BLaER1 (cell line): ENCODE results near the gene ERVMER34-1.

Experiments used
- H3K27ac ChIP-seq: shearing (Covaris generic); formaldehyde crosslinking; 2 replicates; pipeline ENCODE4 v1.8.1; 2022
- H3K27me3 ChIP-seq: shearing (Covaris generic); formaldehyde crosslinking; 2 replicates; pipeline ENCODE4 v1.8.1; 2022
- H3K36me3 ChIP-seq: shearing (Covaris generic); formaldehyde crosslinking; 2 replicates; pipeline ENCODE4 v1.8.1; 2022
- H3K4me1 ChIP-seq: shearing (Covaris generic); formaldehyde crosslinking; 2 replicates; pipeline ENCODE4 v1.8.1; 2022
- H3K4me2 ChIP-seq: shearing (Covaris generic); formaldehyde crosslinking; 2 replicates; pipeline ENCODE4 v1.8.1; 2022
- H3K4me3 ChIP-seq: shearing (Covaris generic); formaldehyde crosslinking; 2 replicates; pipeline ENCODE4 v1.8.1; 2022
- H3K9ac ChIP-seq: shearing (Covaris generic); formaldehyde crosslinking; 2 replicates; pipeline ENCODE4 v1.8.1; 2022
- H3K9me3 ChIP-seq: shearing (Covaris generic); formaldehyde crosslinking; 2 replicates; pipeline ENCODE4 v1.8.1; 2022
- H4K20me1 ChIP-seq: shearing (Covaris generic); formaldehyde crosslinking; 2 replicates; pipeline ENCODE4 v1.8.1; 2022
- Cebpa-rat ChIP-seq: shearing (Covaris generic); IDR thresholded peaks from 2 replicates; pipeline ENCODE4 v1.8.1; 2022

ERVMER34-1 gene

DNA sequence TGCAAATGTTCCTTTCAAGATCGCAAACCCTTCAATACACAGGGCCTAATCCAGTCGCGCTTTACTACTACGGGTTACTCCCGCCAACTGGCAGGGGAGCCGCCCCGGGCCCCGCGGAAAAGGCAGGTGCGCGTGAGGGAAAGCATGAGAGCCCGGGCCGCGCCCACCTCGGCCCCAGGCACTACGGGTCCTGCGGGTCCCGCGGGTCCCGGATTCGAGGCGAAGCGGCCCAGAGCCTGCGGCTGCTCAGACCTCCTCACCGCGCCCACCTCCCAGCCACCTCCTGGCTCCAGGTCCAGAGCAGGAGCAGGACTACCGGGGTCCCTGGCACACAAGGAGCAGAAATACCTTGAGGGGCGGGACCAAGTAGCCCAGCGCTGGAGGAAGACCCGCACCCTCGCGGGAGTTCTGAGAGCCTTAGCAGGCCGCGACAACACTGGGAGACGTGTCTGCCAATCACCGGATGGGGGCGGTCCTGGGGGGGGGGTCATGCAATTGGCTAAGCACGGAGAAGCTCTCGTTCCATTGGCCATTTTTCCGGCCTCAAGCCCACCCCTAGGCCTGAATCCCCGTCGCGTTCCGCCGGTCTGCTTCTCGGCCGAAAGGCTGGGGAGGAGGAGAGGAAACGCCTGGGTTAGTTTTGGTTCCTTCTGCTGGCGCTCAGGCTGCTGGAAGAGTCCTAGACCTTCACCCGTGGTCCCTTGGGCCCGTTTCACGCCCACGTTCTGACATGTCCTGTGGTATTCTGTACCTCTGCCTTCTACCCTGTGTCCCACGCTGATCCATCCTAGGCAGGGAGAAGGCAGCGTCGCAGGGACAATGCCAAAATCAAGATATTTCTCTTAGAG lies 29.0 kb downstream of the ERVMER34-1 start:
- no peaks in the 10 kb centered on the region for H3K27me3 ChIP-seq

DNA sequence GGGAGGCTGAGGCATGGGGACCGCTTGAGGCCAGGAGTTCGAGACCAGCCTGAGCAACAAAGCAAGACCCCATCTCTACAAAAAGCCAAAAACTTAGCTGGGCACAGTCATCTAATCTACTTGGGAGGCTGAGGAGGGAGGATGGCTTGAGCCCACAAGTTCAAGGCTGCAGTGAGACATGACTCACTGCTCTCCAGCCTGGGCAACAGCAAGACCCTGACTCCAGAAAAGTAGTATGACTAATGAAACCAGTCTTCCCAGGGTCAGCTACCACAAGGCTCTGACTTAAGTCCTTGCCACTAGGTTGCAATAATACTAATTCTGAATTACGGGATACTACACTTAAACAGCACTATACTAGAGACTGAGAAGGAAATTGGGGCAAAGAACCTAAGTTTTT lies 33.1 kb downstream of the ERVMER34-1 start:
- Histone ChIP-seq H3K4me3 (no peak overlapping the region), H3K27me3 (no peaks in the 10 kb centered on the region), H3K27ac (no peak overlapping the region), H3K36me3 (peaks cover 63% of the 10 kb centered on the region), H3K9me3 (no peaks in the 10 kb centered on the region), H3K4me1 (peaks cover 38% of the 10 kb centered on the region), H3K9ac (no peak overlapping the region), H4K20me1 (peaks cover 22% of the 10 kb centered on the region; the same call in 1 of the 2 replicates), H3K4me2 (no peak overlapping the region)
- TF ChIP-seq Cebpa-rat: no peak

More for the DNA sequence above, 29.0 kb downstream of the ERVMER34-1 start:
- H3K4me3 ChIP-seq: peak overlapping the region; percentile 77
- H3K9me3 ChIP-seq: no peaks in the 10 kb centered on the region
- H3K36me3 ChIP-seq: peaks cover 25% of the 10 kb centered on the region
- H3K9ac ChIP-seq: peak overlapping the region; percentile 85
- H3K4me1 ChIP-seq: peaks cover 16% of the 10 kb centered on the region
- peak overlapping the region; percentile 68 for H3K4me2 ChIP-seq
- TF ChIP-seq Cebpa-rat: no peak
- peaks cover 2% of the 10 kb centered on the region; the same call in 1 of the 2 replicates for H4K20me1 ChIP-seq
- H3K27ac ChIP-seq: peak overlapping the region; percentile 88

DNA sequence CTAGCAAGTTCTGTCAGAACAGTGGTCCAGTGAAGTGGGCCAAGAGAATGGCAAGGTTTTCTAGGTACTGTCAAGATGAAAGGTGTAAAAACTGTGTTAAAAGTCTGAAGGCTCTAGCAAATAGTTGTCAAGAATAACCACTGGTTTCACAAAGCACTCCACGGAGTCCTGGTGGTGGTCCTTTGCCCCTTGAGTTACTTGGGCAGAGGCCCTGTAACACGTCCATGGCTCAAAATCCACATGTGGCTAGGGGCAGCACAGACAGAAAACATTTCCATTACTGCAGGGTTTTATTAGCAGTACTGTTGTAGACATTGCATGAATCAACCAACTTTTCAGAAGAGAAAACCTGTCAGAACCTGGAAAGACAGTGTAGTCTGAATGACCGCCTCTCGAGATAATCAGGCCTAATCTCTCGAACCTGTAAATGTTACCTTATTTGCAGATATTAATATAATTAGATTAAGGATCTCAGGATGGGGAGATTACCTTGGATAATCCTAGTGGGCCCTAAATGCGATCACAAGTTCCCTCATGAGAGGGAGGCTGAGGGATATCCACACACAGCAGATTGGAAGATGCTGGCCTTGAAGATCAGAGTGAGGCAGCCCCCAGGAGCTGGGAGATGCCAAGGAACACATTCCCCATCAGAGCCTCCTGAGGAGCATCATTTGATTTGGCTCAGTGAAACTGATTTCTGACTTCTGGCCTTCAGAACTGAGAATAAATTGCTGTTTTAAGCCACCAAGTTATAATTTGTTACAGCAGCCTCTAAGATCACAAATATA lies 34.7 kb downstream of the ERVMER34-1 start:
- Histone ChIP-seq H4K20me1 (peaks cover 22% of the 10 kb centered on the region; the same call in 1 of the 2 replicates), H3K4me1 (peaks cover 32% of the 10 kb centered on the region), H3K9me3 (no peaks in the 10 kb centered on the region), H3K27me3 (no peaks in the 10 kb centered on the region), H3K4me2 (no peak overlapping the region), H3K4me3 (no peak overlapping the region), H3K9ac (no peak overlapping the region), H3K27ac (no peak overlapping the region), H3K36me3 (peaks cover 63% of the 10 kb centered on the region)
- no peak for TF ChIP-seq Cebpa-rat

DNA sequence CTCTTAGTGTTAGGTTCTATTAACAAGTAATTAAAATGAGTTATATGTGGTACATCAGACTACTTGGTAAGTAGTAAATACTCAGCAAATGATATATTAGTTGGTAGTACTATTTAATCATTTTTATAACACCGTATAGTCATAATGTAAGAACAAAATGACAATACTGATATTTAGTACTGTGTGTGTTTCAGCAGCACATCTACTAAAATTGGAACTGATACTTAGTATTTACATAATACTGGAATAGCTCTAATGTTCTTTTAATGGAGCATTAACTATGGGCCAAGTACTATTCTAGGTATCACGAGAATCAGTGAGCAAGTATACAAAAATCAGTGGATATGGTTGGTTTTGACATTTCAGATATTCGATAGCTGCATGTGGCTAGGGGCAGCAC lies 35.3 kb downstream of the ERVMER34-1 start:
- no peak for TF ChIP-seq Cebpa-rat
- Histone ChIP-seq H3K4me2 (no peak overlapping the region), H3K4me3 (no peak overlapping the region)

DNA sequence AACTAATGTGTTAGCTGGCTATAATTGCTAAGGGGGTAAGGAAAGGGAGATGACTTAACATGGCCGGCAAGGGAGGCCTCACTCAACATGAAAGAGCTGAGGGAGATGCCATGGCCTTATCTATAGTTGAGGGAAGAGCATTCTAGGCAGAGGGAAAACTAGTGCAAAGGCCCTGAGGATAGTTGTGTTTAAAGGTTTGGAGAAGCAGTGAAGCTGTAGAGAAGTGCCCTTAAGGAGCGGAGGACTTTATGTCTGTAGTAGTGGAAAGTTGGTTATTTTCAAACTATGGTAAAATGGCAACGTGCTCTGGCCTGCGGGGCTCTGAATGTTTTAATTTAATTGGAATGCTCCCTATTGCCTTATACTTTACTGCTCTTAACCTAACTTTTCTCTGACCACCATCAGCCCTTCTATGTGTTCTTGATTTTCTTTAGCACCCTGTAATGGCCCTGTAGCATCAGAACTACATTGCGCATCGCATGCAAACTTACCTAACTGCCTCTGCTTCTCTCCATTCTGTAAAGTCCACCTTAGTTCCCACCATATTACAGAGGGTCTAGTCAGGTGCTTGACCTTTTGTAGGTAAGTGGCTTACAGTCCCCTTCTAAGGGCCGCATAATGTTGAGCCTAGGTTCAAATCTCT lies 35.8 kb downstream of the ERVMER34-1 start:
- no peaks in the 10 kb centered on the region for H3K9me3 ChIP-seq
- peaks cover 33% of the 10 kb centered on the region for H3K4me1 ChIP-seq
- H3K4me3 ChIP-seq: peak overlapping the region; percentile 94; the same call in 1 of the 2 replicates
- H3K27me3 ChIP-seq: no peaks in the 10 kb centered on the region
- peaks cover 22% of the 10 kb centered on the region; the same call in 1 of the 2 replicates for H4K20me1 ChIP-seq
- no peak overlapping the region for H3K9ac ChIP-seq
- H3K4me2 ChIP-seq: peak overlapping the region; percentile 94
- TF ChIP-seq Cebpa-rat: no peak
- peaks cover 61% of the 10 kb centered on the region for H3K36me3 ChIP-seq
- peak overlapping the region; percentile 97; the same call in 1 of the 2 replicates for H3K27ac ChIP-seq

More for the DNA sequence above, 35.3 kb downstream of the ERVMER34-1 start:
- Histone ChIP-seq H3K27ac (no peak overlapping the region), H3K4me1 (peaks cover 33% of the 10 kb centered on the region), H4K20me1 (peaks cover 22% of the 10 kb centered on the region; the same call in 1 of the 2 replicates), H3K36me3 (peaks cover 63% of the 10 kb centered on the region), H3K9ac (no peak overlapping the region), H3K27me3 (no peaks in the 10 kb centered on the region), H3K9me3 (no peaks in the 10 kb centered on the region)

DNA sequence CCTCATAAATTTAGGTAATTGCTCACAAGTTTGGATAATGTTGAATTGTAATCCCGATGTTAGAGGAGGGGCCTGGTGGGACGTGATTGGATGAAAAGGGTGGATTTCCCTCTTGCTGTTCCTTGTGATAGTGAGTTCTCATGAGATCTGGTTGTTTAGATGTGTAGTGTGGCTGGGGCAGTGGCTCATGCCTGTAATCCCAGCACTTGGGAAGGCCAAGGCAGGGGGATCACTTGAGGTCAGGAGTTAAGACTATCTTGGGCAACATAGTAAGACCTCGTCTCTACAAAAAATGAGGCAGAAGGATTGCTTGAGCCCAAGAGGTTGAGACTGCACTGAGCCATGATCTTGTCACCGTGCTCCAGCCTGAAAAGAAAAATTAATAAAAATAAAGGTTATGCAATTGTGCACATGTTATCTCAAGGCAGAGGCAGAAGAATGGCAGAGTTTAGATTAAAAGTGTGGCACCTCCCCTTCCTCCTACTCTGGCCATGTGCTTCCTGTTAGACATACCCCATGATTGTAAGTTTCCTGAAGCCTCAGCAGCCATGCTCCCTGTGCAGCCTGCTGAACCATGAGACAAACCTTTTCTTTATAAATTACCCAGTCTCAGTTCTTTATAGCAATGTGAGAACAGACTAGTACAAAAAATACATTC lies 36.5 kb downstream of the ERVMER34-1 start:
- Histone ChIP-seq H3K4me3 (peak overlapping the region; percentile 94), H4K20me1 (peaks cover 22% of the 10 kb centered on the region; the same call in 1 of the 2 replicates), H3K9me3 (no peaks in the 10 kb centered on the region), H3K9ac (peak overlapping the region; percentile 97; the same call in 1 of the 2 replicates), H3K27me3 (no peaks in the 10 kb centered on the region), H3K36me3 (peaks cover 55% of the 10 kb centered on the region), H3K4me2 (peak overlapping the region; percentile 94), H3K27ac (peak overlapping the region; percentile 97), H3K4me1 (peaks cover 33% of the 10 kb centered on the region)
- no peak for TF ChIP-seq Cebpa-rat

DNA sequence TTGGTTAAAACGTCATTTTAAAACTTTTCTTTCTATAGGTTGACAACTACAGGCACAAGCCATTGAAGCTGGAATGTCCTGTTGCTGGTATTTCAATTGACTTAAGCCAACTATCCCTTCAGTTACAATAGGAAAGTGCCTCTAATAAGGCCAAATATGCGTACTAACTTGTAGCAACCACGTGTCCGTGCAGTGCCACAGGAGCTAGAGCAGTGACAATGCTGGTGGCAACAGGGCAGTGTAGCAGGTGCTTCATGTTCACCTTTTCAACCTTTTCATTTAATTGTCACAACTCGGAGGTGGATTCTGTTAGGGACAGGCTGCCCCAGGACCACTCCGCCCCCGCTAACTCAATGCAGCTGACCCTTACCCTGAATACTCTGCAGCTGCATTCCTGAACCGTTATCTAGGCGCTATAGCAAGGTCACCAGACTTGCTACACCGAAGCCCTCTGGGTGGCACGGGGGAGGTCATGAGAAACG lies 37.7 kb downstream of the ERVMER34-1 start:
- H3K4me1 ChIP-seq: peaks cover 33% of the 10 kb centered on the region
- peak overlapping the region; percentile 97 for H3K27ac ChIP-seq
- H4K20me1 ChIP-seq: peaks cover 22% of the 10 kb centered on the region; the same call in 1 of the 2 replicates
- H3K4me2 ChIP-seq: peak overlapping the region; percentile 94
- peaks cover 49% of the 10 kb centered on the region for H3K36me3 ChIP-seq
- TF ChIP-seq Cebpa-rat: no peak
- peak overlapping the region; percentile 97 for H3K9ac ChIP-seq
- peak overlapping the region; percentile 94 for H3K4me3 ChIP-seq
- no peaks in the 10 kb centered on the region for H3K9me3 ChIP-seq
- H3K27me3 ChIP-seq: no peaks in the 10 kb centered on the region

DNA sequence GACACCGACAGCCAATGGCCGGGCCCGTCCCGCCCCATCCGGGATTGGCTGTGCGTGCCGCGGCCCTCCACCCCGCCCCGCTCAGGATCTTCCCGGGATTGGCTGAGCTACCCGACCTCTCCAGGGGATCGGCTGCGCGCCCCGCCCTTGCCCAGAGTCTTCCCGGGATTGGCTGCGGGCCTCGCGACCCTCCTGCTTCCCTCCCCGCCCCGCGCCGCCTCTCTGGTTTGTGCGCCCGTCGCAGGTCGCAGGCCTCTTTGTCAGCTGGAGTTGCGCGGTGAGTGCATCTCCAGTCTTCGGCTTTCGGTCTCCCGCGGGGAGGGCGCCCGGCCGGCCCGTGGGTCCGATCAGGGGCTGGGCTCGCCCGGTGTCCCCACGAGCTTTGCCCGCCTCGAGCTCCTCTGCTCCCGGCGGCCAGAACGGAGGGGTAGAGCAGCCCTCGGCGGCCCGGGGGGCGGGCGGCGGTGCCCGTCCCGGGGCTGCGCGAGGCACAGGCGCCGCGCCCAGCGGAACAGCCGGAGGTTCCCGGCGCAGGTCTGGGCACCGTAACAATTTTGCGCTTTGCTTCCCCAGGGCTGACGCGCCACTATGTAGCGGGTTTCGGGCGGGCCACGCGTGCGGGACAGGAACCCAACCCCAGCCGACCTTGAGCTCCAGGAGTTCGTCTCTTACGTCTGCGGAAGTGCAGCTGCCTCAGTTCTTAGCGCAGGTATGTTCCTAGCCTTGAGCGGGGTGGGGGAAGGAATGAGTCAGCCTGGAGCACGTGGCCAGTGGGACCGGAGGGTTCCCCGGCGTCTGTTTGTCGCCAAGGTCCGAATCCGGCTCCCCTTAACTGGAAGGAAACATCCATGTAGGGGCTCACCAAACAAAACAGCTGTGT lies 38.7 kb downstream of the ERVMER34-1 start:
- peaks cover 33% of the 10 kb centered on the region for H3K4me1 ChIP-seq
- H3K9me3 ChIP-seq: no peaks in the 10 kb centered on the region
- H3K4me2 ChIP-seq: peak overlapping the region; percentile 94
- H3K27me3 ChIP-seq: no peaks in the 10 kb centered on the region
- H4K20me1 ChIP-seq: peaks cover 22% of the 10 kb centered on the region; the same call in 1 of the 2 replicates
- no peak for TF ChIP-seq Cebpa-rat
- H3K27ac ChIP-seq: peak overlapping the region; percentile 97
- peak overlapping the region; percentile 94 for H3K4me3 ChIP-seq
- H3K9ac ChIP-seq: peak overlapping the region; percentile 97
- peaks cover 41% of the 10 kb centered on the region for H3K36me3 ChIP-seq
